K562 (cell line): ENCODE results near the gene BHLHE23. TPM values are rescaled to one million over a fixed set of nuclear protein-coding genes. Genes with fewer than 3 reads are reported as not detected.

ENCODE experiments used
- ATAC-seq: fragments of 200-7000 bp; cut with Tn5 transposase; 3 replicates; pipeline ENCODE4 v1.9.1; 2020; ENCODE audit warnings: moderate library complexity
- BruUV-seq: library from RNA; stranded (reverse); fragments of 400-500 nt; replicated peaks from 2 replicates; lab custom pipeline; 2021; lab: Mats Ljungman, UMichigan
- CTCF ChIA-PET: fragments of 300-600 bp; formaldehyde crosslinking; extraction: SDS; loops from one replicate; lab custom pipeline; 2021; ENCODE audit warnings: low intra/inter-chr PET ratio; lab: Yijun Ruan, JAX
- POLR2A ChIA-PET: fragments of 300-600, 350-650 bp; sonication (Branson Sonifier 250); formaldehyde crosslinking; extraction: SDS; loops from one replicate; lab custom pipeline; 2021; ENCODE audit warnings: antibody characterized with exemption, inconsistent platforms; lab: Yijun Ruan, JAX
- DNase-seq, 4 experiments: peaks; one replicate each; pipeline versions ENCODE4 v3.0.0 to v3.0.0-alpha.2; 2011 to 2018; ENCODE audit warnings: low spot score in 3 of 4, mixed read lengths in 3 of 4; ENCODE audit errors: extremely low read depth in 1 of 4
- FAIRE-seq: peaks from 2 replicates; lab custom pipeline; 2011; peaks lifted over from hg19 to GRCh38; lab: Jason Lieb, UNC
- H2AFZ ChIP-seq: 2 replicates; pipeline ENCODE4 v1.6.0; 2011; ENCODE audit warnings: low read depth, low read length, control low read depth, inconsistent platforms
- H3K27ac ChIP-seq: fragments of 200-600 bp; 3 replicates; pipeline ENCODE4 v1.8.0; 2011; ENCODE audit warnings: low read depth, mild to moderate bottlenecking, control low read depth, inconsistent platforms, low read length, moderate library complexity, mixed read lengths; ENCODE audit errors: extremely low read depth
- H3K27me3 ChIP-seq, 2 experiments: fragments of 300-600 bp in 1 of 2; 2 replicates in 1 of 2; 3 replicates in 1 of 2; pipeline versions ENCODE4 v1.6.0 to v1.8.0; 2011; ENCODE audit warnings: inconsistent platforms in 2 of 2, low read length in 2 of 2, mild to moderate bottlenecking in 1 of 2, mixed read lengths in 1 of 2, moderate library complexity in 1 of 2; ENCODE audit not compliant: control insufficient read depth in 2 of 2, insufficient read depth in 2 of 2
- H3K36me3 ChIP-seq: fragments of 300-600 bp; 3 replicates; pipeline ENCODE4 v1.8.0; 2011; ENCODE audit warnings: mild to moderate bottlenecking, low read length, inconsistent platforms; ENCODE audit not compliant: control insufficient read depth, insufficient read depth
- H3K4me1 ChIP-seq, 2 experiments: fragments of 200-600 bp in 1 of 2; replicated peaks in 1 of 2; 2 replicates in 1 of 2; 3 replicates in 1 of 2; pipeline versions ENCODE4 v1.5.1 to v1.8.0; 2011; ENCODE audit warnings: inconsistent platforms in 2 of 2, low read length in 2 of 2, mild to moderate bottlenecking in 1 of 2, mixed read lengths in 1 of 2, moderate library complexity in 1 of 2; ENCODE audit not compliant: control insufficient read depth in 2 of 2, insufficient read depth in 2 of 2
- H3K4me2 ChIP-seq: 2 replicates; pipeline ENCODE4 v1.6.1; 2011; ENCODE audit warnings: low read length, control low read depth, inconsistent platforms, mixed read lengths; ENCODE audit not compliant: insufficient read depth
- H3K4me3 ChIP-seq: fragments of 200-600 bp; sonication (generic), shearing (Covaris generic); 2 replicates; pipeline ENCODE4 v1.5.1; 2016; ENCODE audit warnings: control low read depth, inconsistent platforms
- H3K79me2 ChIP-seq: fragments of 200-600 bp; 3 replicates; pipeline ENCODE4 v1.8.0; 2011; ENCODE audit warnings: low read length, inconsistent platforms; ENCODE audit not compliant: control insufficient read depth, insufficient read depth
- H3K9ac ChIP-seq, 2 experiments: 2 replicates each; pipeline versions ENCODE4 v1.6.0 to v1.6.1; 2011; ENCODE audit warnings: low read depth in 2 of 2, low read length in 2 of 2, control low read depth in 1 of 2, inconsistent platforms in 1 of 2, mild to moderate bottlenecking in 1 of 2, mixed read lengths in 1 of 2; ENCODE audit not compliant: insufficient read depth in 1 of 2
- H3K9me1 ChIP-seq: one replicate; pipeline ENCODE4 v1.6.0; 2011; ENCODE audit warnings: inconsistent platforms, mild to moderate bottlenecking, low read length, moderate library complexity; ENCODE audit not compliant: control insufficient read depth, insufficient read depth
- H3K9me3 ChIP-seq: replicated peaks from 2 replicates; pipeline ENCODE4 v1.5.1; 2011; ENCODE audit warnings: low read depth, low read length, inconsistent platforms; ENCODE audit not compliant: control insufficient read depth, insufficient read depth
- H4K20me1 ChIP-seq: replicated peaks from 2 replicates; pipeline ENCODE4 v1.6.1; 2011; ENCODE audit warnings: low read length, inconsistent platforms, mixed read lengths; ENCODE audit not compliant: control insufficient read depth, insufficient read depth
- PCBP2 ChIP-seq: fragments of 200-400 bp; formaldehyde crosslinking; IDR thresholded peaks from 2 replicates; pipeline ENCODE4 v1.6.1; 2018; ENCODE audit warnings: low read length, low read depth, mild to moderate bottlenecking, moderate library complexity; ENCODE audit not compliant: poor library complexity, severe bottlenecking
- SETDB1 ChIP-seq: IDR thresholded peaks from one replicate; pipeline ENCODE4 v1.6.1; 2012; ENCODE audit warnings: low read length, control low read depth, inconsistent platforms
- SPI1 ChIP-seq: IDR thresholded peaks from 2 replicates; pipeline ENCODE4 v1.6.1; 2011; ENCODE audit warnings: low read depth, low read length, control low read depth, borderline replicate concordance
- TRIM24 ChIP-seq, 2 experiments: fragments of 450-650 bp; IDR thresholded peaks; 2 replicates each; pipeline ENCODE4 v1.6.1; 2016
- TSC22D4 ChIP-seq: fragments of 450-650 bp; IDR thresholded peaks from 2 replicates; pipeline ENCODE4 v1.6.1; 2016; ENCODE audit warnings: missing genetic modification characterization, missing biosample characterization, control low read depth
- ZBTB7A ChIP-seq: IDR thresholded peaks from 2 replicates; pipeline ENCODE4 v1.6.1; 2011; ENCODE audit warnings: low read depth, mild to moderate bottlenecking, low read length, moderate library complexity, borderline replicate concordance; ENCODE audit not compliant: control insufficient read depth
- ZNF408 ChIP-seq: fragments of 250-450 bp; sonication (Bioruptor Pico); IDR thresholded peaks from 2 replicates; pipeline ENCODE4 v1.4.0; 2020; ENCODE audit warnings: low read depth, mild to moderate bottlenecking, moderate library complexity
- WGBS: fragments of 100-300 bp; shearing (Covaris generic); methylation state at CpG from one replicate; pipeline ENCODE4 v1.1.6; 2016; ENCODE audit warnings: low coverage, mixed read lengths; ENCODE audit not compliant: insufficient coverage; ENCODE audit errors: missing lambda C conversion rate; 5-methylcytosine and 5-hydroxymethylcytosine counted together
- in situ Hi-C: fragments of 300-500 bp; cut with MboI; formaldehyde crosslinking; loops from 4 replicates; pipeline ENCODE4 v1.15.0; 2018; ENCODE audit warnings: inconsistent platforms, mixed read lengths
- intact Hi-C: fragments of 100-400 bp; cut with micrococcal nuclease; formaldehyde crosslinking; loops from 2 replicates; pipeline ENCODE4 v1.14.2; 2022
- polyA plus RNA-seq, 8 experiments: library from polyadenylated mRNA; depleted of rRNA in 4 of 8; stranded (reverse) in 5 of 8; unstranded in 3 of 8; fragments of >200 nt; fragmentation: Nextera tagmentation in 2 of 8; fragmentation: Illumina TruSeq in 1 of 8; extraction: Ambion mirVana in 2 of 8; extraction: Trizol in 1 of 8; gene quantifications; 2 replicates each; pipeline versions ENCODE4 v1.2.1 to v1.2.3, GENCODE V29; 2011 to 2014; ENCODE audit warnings: inconsistent platforms in 1 of 8, missing spikeins in 1 of 8
- total RNA-seq, 7 experiments: library from RNA; depleted of rRNA in 6 of 7; stranded (reverse); fragments of >200 nt in 6 of 7; fragmentation: Illumina TruSeq in 2 of 7; extraction: Trizol in 2 of 7; gene quantifications; 2 replicates each; pipeline versions ENCODE4 v1.2.1 to v1.2.3, GENCODE V29; 2011 to 2021; ENCODE audit warnings: low replicate concordance in 1 of 7
- TF ChIP-seq, protein P1 (sequence below), 2 experiments: fragments of 200-800 bp in 1 of 2; sonication (Bioruptor generic) in 1 of 2; sonication (generic) in 1 of 2; formaldehyde crosslinking in 1 of 2; IDR thresholded peaks in 1 of 2; conservative IDR thresholded peaks in 1 of 2; 2 replicates each; pipeline versions ENCODE4 v1.5.0 to v1.6.1; 2016 to 2020; ENCODE audit warnings: missing compliant biosample characterization in 1 of 2, missing genetic modification characterization in 1 of 2, missing genetic modification reagents in 1 of 2
- TF ChIP-seq, protein P2 (sequence below): sonication (generic); formaldehyde crosslinking; IDR thresholded peaks from 2 replicates; pipeline ENCODE4 v1.8.1; 2022; ENCODE audit warnings: missing genetic modification reagents

The BHLHE23 gene
- total and polyA plus RNA-seq, 9 of the 15 experiments (the other 6 are each of a cell fraction or from before 2014, with no cell fraction given): not detected

DNA sequence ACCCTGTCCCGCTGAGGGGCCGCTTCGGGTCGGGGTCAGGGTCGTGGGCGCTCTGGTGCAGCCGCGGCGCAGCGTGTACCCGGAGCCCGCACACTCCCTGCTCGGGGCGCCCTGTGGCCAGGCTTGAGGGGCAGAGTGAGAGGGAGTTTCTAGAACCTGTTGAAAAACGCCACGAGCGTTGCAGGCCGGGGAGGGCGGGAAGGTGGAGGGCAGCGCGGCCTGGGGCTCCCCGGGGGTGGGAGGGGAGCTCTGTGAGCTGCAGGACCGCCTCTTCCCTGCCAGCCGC is 539 bp upstream of the BHLHE23 start:
- DNase-seq: no peak
- no peak for FAIRE-seq
- no peak overlapping the region for H2AFZ ChIP-seq
- ATAC-seq: no peak
- ChIA-PET POLR2A (no interaction called here), CTCF (interaction anchor here (0.6 to 0.7 kb wide), 2 partner anchors 36 to 106 kb away, joined by 3 to 4 read pairs; no protein-coding TSS in a partner anchor)
- H3K27me3 ChIP-seq: peaks cover 27 to 57% of the 10 kb centered on the region in 2 experiments
- intact Hi-C loops (loop anchor here (5.0 kb wide), 1 partner anchor 105 kb away; no protein-coding TSS in a partner anchor), in situ Hi-C loops (no loop called here)
- H4K20me1 ChIP-seq: no peaks in the 10 kb centered on the region; the same call in 1 of the 2 replicates
- 45% methylated on average over 14 of the region's 24 CpGs for WGBS
- H3K27ac ChIP-seq: no peak overlapping the region
- BruUV-seq: no TSS peak
- no peaks in the 10 kb centered on the region for H3K36me3 ChIP-seq
- no peaks in the 10 kb centered on the region for H3K79me2 ChIP-seq
- H3K4me2 ChIP-seq: no peak overlapping the region
- no peak overlapping the region for H3K4me3 ChIP-seq
- no peaks in the 10 kb centered on the region for H3K9me1 ChIP-seq
- TF ChIP-seq, protein P1, sequence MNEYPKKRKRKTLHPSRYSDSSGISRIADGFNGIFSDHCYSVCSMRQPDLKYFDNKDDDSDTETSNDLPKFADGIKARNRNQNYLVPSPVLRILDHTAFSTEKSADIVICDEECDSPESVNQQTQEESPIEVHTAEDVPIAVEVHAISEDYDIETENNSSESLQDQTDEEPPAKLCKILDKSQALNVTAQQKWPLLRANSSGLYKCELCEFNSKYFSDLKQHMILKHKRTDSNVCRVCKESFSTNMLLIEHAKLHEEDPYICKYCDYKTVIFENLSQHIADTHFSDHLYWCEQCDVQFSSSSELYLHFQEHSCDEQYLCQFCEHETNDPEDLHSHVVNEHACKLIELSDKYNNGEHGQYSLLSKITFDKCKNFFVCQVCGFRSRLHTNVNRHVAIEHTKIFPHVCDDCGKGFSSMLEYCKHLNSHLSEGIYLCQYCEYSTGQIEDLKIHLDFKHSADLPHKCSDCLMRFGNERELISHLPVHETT (CRISPR knock-in tag; conservative IDR thresholded peaks at IDR 0.05 in 1 of 2, IDR thresholded peaks at IDR 0.05 in 1 of 2): no peak
- TF ChIP-seq TSC22D4 (tag) (no peak), SPI1 (no peak), SETDB1 (no peak), TRIM24 (IDR thresholded peaks at IDR 0.05) (no peak), ZBTB7A (no peak), PCBP2 (no peak), ZNF408 (CRISPR knock-in tag) (no peak)
- TF ChIP-seq, protein P2, sequence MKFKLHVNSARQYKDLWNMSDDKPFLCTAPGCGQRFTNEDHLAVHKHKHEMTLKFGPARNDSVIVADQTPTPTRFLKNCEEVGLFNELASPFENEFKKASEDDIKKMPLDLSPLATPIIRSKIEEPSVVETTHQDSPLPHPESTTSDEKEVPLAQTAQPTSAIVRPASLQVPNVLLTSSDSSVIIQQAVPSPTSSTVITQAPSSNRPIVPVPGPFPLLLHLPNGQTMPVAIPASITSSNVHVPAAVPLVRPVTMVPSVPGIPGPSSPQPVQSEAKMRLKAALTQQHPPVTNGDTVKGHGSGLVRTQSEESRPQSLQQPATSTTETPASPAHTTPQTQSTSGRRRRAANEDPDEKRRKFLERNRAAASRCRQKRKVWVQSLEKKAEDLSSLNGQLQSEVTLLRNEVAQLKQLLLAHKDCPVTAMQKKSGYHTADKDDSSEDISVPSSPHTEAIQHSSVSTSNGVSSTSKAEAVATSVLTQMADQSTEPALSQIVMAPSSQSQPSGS: no peak
- no peak overlapping the region for H3K9ac ChIP-seq
- no peaks in the 10 kb centered on the region for H3K9me3 ChIP-seq
- H3K4me1 ChIP-seq: peaks cover 5 to 37% of the 10 kb centered on the region in 2 experiments; a peak in 3 of 5 replicates
